ENCODE results near the gene OR13A1.

- TF ChIP-seq POLR2AphosphoS5 (IDR thresholded peaks at IDR 0.05; ENCODE audit: low read depth) (no peak), CTCF (IDR thresholded peaks at IDR 0.05; ENCODE audit: insufficient read depth, low read length) (no peak)
Observed at GRCh38 chr10:45253183-45253914, 62.1 kb downstream of the OR13A1 start.

Data from HL-60 (cell line).